MCF 10A (cell line): ENCODE data around the gene ADAMTSL1. TPM values are rescaled to one million over a fixed set of nuclear protein-coding genes. Genes with fewer than 3 reads are reported as not detected.

Experiments used
- BruUV-seq: library from RNA; stranded (reverse); fragments of 400-500 nt; replicated peaks from 2 replicates; lab custom pipeline; 2021; lab: Mats Ljungman, UMichigan
- CTCF ChIA-PET: fragments of 300-600 bp; sonication (Branson Sonifier 250); formaldehyde crosslinking; extraction: SDS; loops from one replicate; lab custom pipeline; 2021; ENCODE audit warnings: antibody characterized with exemption, inconsistent platforms; lab: Yijun Ruan, JAX
- POLR2A ChIA-PET: fragments of 300-600, 350-650 bp; sonication (Branson Sonifier 250); formaldehyde crosslinking; extraction: SDS; loops from one replicate; lab custom pipeline; 2020; ENCODE audit warnings: antibody characterized with exemption, inconsistent platforms; lab: Yijun Ruan, JAX
- DNase-seq: peaks from one replicate; pipeline ENCODE4 v3.0.0-alpha.2; 2018; ENCODE audit not compliant: unreplicated experiment
- H3K27ac Mint-ChIP-seq: one replicate; pipeline ENCODE4 v1.8.0; 2022; ENCODE audit warnings: mild to moderate bottlenecking, low read depth, mixed read lengths; ENCODE audit not compliant: unreplicated experiment
- H3K27me3 Mint-ChIP-seq: one replicate; pipeline ENCODE4 v1.8.0; 2022; ENCODE audit warnings: mixed read lengths; ENCODE audit not compliant: insufficient read depth, unreplicated experiment
- H3K36me3 Mint-ChIP-seq: one replicate; pipeline ENCODE4 v1.8.0; 2022; ENCODE audit warnings: mild to moderate bottlenecking, moderate library complexity, mixed read lengths; ENCODE audit not compliant: insufficient read depth, unreplicated experiment
- H3K4me1 Mint-ChIP-seq: one replicate; pipeline ENCODE4 v1.8.0; 2022; ENCODE audit warnings: mixed read lengths; ENCODE audit not compliant: insufficient read depth, unreplicated experiment
- H3K4me3 Mint-ChIP-seq: one replicate; pipeline ENCODE4 v1.8.0; 2022; ENCODE audit warnings: mild to moderate bottlenecking, moderate library complexity, mixed read lengths; ENCODE audit not compliant: unreplicated experiment
- H3K9me3 Mint-ChIP-seq: one replicate; pipeline ENCODE4 v1.8.0; 2022; ENCODE audit warnings: mixed read lengths; ENCODE audit not compliant: unreplicated experiment
- CTCF ChIP-seq: fragments of 200-600 bp; IDR thresholded peaks from one replicate; pipeline ENCODE4 v1.8.0; 2022; ENCODE audit warnings: antibody characterized with exemption, mild to moderate bottlenecking; ENCODE audit not compliant: unreplicated experiment
- intact Hi-C: fragments of 100-400 bp; cut with micrococcal nuclease; formaldehyde crosslinking; loops from 2 replicates; pipeline ENCODE4 v1.14.1; 2022
- total RNA-seq: library from RNA; stranded (reverse); gene quantifications from 2 replicates; pipeline ENCODE4 v1.2.3, GENCODE V29; 2022

The ADAMTSL1 gene
- total RNA-seq, 1 experiment from 2014 or later, result not detected

DNA sequence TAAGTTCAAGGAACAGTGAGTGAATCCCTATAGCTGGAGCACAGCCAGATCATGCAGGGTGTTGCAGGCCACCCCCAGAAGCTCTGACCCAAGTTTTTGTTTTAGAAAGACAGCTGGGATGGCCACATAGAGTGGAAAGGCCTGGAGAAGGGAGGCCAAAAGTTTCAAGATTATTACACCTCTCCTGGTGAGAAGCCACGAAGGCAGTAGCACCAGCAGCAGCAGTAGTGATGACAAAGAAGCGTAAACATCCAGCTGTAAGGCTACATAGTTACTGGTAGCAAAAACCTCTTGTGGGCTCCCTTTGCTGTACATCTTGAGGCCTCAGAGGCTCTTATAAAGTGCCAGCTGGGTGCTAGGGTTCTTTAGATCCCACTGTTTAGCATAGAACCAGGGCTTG, 11.8 kb downstream of the ADAMTSL1 start:
- H3K9me3 Mint-ChIP-seq, result peaks cover 2% of the 10 kb centered on the region
- no peaks in the 10 kb centered on the region for H3K4me1 Mint-ChIP-seq
- H3K27ac Mint-ChIP-seq, result no peak overlapping the region
- intact Hi-C loops, result no loop called here
- ChIA-PET CTCF (interaction anchor here (0.7 kb wide), 1 partner anchor 272 kb away, joined by 3 read pairs; no protein-coding TSS in a partner anchor), POLR2A (no interaction called here)
- no peaks in the 10 kb centered on the region for H3K36me3 Mint-ChIP-seq
- no peaks in the 10 kb centered on the region for H3K27me3 Mint-ChIP-seq
- no peak for TF ChIP-seq CTCF
- DNase-seq, result no peak
- H3K4me3 Mint-ChIP-seq, result no peak overlapping the region
- no TSS peak for BruUV-seq

DNA sequence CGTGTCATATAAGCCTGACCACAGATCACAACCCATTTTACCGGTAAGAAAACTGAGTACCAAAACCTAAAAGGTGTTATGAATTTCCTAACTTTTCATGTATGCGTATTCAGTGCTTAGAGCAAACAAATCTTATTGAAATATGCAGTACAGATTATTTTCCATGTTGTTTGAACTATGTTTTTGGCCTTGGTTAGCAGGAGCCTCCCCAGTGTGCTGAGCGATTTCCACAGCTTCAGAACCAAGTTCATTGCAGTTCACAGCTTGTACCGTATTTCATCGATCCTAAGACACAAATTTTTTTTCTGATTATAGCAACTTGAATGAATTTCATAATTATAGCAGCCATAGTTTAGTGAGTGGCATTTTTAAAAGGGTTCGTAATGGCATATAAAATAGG, 13.7 kb downstream of the ADAMTSL1 start:
- H3K4me3 Mint-ChIP-seq, result no peak overlapping the region
- no peaks in the 10 kb centered on the region for H3K27me3 Mint-ChIP-seq
- no TSS peak for BruUV-seq
- no peaks in the 10 kb centered on the region for H3K9me3 Mint-ChIP-seq
- DNase-seq, result no peak
- intact Hi-C loops, result no loop called here
- TF ChIP-seq CTCF, result no peak
- H3K27ac Mint-ChIP-seq, result no peak overlapping the region
- CTCF ChIA-PET, result interaction anchor here (0.6 kb wide), 1 partner anchor 178 kb away, joined by 3 read pairs; no protein-coding TSS in a partner anchor
- POLR2A ChIA-PET, result no interaction called here
- H3K4me1 Mint-ChIP-seq, result no peaks in the 10 kb centered on the region
- no peaks in the 10 kb centered on the region for H3K36me3 Mint-ChIP-seq

DNA sequence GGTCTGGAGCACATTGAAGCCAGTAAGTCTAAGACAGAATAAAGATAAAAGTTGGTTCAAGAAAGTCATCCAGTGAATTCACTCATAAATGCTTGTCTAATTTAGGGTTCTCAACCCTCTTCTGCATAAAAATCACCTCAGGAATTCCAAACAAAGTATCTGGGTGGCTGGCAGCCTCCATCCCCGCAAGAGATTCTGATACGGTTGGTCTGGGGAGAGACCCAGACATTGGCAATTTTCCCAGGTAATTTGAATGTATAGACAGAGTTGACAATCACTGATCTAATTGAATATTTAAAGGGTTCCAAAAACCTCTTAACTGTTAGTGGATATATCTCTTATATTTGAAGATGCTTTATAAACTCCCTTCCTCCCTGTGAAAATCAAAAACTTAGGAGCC, 14.9 kb downstream of the ADAMTSL1 start:
- Mint-ChIP-seq H3K9me3 (no peaks in the 10 kb centered on the region), H3K36me3 (no peaks in the 10 kb centered on the region), H3K27ac (no peak overlapping the region), H3K4me3 (no peak overlapping the region), H3K4me1 (peaks cover 9% of the 10 kb centered on the region), H3K27me3 (no peaks in the 10 kb centered on the region)
- no peak for DNase-seq
- ChIA-PET POLR2A (no interaction called here), CTCF (no interaction called here)
- no peak for TF ChIP-seq CTCF
- BruUV-seq, result no TSS peak
- intact Hi-C loops, result no loop called here

- CTCF ChIA-PET, result interaction anchor here (0.6 to 2.1 kb wide), 4 partner anchors 13 to 242 kb away, joined by 3 to 9 read pairs (median 4); no protein-coding TSS in a partner anchor
- BruUV-seq, result no TSS peak
- TF ChIP-seq CTCF, result no peak
- intact Hi-C loops, result loop anchor here (2.0 kb wide), 1 partner anchor 29 kb away; no protein-coding TSS in a partner anchor
- no peak overlapping the region for H3K4me3 Mint-ChIP-seq
- peaks cover 19% of the 10 kb centered on the region for H3K4me1 Mint-ChIP-seq
- H3K27ac Mint-ChIP-seq, result no peak overlapping the region
- H3K36me3 Mint-ChIP-seq, result no peaks in the 10 kb centered on the region
- no peaks in the 10 kb centered on the region for H3K9me3 Mint-ChIP-seq
- no peak for DNase-seq
- POLR2A ChIA-PET, result interaction anchor here (0.7 to 1.3 kb wide), 2 partner anchors 26 to 156 kb away, joined by 3 to 4 read pairs; no protein-coding TSS in a partner anchor
- H3K27me3 Mint-ChIP-seq, result no peaks in the 10 kb centered on the region
Measured at GRCh38 chr9:18489861-18490260, 15.9 kb downstream of the ADAMTSL1 start.
